Activated T-cell treated with anti-CD3 and anti-CD28 coated beads for 24 hours (primary cell): Measurements from ENCODE around the gene CNTN5.

ENCODE experiments used
- DNase-seq: peaks from one replicate; pipeline ENCODE4 v3.0.0-alpha.2; 2020; ENCODE audit warnings: low read depth

CNTN5 gene

DNA sequence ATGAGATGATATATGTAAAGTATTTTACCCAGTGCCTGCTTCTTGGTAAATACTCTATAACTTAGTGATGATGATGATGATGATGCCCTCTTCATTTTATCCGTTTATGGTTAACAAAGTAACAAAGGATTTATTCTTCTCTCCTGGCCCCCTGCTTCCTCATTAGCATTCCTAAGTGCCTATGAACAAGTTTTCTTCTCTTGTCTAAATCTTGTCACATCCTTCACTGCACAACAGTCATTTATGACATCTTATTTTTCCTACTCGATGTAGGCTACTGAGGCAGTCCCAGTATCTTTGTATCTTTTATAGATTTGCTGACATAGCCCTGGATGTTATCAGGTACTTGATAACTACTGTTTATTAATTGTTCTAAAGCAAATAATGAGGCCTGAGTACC is 911.9 kb downstream of the CNTN5 start:
- DNase-seq, result no peak

DNA sequence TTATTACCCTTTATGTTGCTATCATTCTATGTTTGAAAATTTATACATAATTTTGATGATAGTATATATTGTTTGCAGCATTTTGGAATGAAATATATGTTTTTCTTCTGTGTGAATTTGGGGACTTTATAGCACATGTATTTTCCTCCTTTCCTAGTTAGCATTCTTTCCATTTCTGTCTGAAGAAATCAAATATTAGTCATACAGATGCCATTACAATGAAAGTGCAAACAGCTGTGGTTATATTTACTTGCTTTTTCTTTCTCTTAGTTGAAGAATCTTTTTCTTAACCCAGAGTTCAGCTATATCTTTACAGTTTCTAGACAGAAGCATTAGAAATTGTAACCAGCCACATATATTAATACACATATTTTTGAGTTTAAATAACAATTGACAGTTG is 913.3 kb downstream of the CNTN5 start:
- no peak for DNase-seq

DNA sequence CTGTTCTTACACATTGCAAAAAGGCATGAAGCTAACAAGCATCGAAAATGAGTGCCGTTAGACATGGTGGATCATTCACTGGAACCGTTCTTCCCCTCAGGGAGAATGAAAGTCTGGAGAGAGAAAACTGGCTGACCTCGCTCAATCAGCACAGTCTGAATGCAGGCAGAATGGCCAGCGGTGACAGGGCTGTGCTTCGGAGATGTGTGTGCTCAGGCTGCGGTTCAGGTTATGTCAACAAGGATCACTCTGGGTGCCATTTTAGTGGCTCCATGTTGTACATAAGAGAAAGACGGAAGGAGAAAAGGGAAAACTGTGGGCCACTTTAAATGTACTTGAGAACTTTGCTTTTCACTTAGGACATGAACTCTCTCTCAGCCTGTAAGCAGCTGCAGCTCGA is 916.6 kb downstream of the CNTN5 start:
- no peak for DNase-seq

DNA sequence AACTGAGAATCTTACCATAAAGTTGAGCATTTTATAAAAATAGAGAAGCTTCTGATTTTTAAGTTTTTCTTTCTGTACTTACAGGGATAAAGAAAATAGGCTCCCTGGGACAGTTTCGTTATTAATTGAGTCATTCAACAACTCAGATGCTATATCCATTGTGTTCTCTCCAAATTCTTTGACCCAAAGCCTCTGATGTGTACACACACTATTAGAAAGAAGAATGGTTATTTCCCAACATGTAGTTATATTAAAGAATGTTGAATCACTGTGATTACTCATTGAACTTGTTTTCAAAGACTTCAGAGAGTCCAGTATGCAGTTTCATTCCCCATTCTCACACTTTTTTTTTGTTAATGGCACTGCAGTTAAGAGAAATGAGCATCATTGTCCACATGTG is 932.1 kb downstream of the CNTN5 start:
- no peak for DNase-seq

DNA sequence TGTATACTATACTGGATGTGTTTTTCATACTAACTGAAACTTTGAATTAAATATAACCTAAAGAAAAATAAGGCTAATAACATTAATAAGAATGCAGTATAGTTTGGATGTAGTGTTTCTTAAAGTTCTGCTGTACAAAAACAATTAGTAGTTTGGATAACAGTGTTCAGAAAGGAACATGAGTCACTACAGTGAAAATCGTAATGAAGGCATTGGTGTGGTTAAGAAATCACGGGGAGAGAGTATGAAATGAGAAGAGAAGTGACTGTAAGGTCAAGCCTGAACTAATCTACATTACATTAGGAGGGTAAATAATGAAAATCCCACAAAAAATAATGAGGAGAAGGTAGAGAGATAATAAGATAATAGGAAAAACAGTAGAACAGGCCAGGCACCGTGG is 939.8 kb downstream of the CNTN5 start:
- no peak for DNase-seq

DNA sequence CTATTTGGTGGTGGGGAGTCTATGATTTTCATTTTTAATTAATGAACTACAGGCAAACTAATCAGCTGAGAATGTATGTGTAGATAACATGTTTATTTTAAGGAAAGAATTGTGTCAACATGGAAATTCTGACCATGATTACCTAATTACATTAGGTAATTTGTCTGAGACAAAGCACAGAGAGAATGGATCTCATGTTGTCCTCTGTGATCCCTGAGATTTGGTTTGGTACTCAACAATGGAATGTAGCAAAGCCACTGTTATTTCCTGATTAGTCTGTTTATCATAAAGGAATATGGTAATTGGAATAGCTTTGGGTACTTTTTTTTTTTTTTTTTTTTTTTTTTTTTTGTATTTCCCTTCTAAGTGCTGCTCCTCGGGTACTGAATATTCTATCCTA is 947.6 kb downstream of the CNTN5 start:
- DNase-seq, result no peak

DNA sequence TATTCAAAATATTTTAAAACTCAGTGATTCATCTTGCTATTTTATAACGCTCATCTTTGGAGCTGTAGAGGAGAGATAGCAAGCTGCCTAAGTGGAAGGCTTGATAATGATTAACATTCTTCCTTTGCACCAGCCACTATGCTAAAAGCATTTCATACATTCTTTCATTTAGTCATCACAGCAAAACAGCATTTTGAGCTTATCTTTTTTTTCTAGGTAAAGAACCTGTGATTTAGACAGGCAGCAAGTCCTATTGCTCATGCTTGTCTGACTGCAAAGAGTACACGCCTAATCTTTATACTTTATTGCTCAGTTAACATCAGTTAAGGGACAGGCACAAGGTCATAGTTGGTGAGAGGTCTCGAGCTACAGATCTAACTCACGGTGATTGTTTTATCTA is 953.2 kb downstream of the CNTN5 start:
- DNase-seq, result no peak

DNA sequence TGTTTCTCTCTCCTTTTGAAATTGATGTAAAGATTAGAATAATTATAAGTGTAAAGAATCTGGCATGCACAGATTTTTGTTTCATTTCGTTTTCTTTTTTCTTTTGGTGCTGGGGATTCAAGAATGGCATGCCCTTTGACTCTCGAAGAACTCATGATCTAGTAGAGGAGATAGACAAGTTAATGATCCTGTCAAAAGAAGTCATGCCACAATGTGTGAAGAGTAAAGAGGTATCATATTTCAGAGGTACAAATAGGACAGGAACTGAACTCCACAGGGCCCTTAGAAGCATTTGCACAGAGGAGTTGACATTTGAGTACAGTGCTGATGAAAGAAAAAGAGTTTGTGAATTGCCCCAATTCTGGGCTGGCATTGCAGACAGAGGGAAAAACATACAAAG is 958.3 kb downstream of the CNTN5 start:
- DNase-seq, result no peak

DNA sequence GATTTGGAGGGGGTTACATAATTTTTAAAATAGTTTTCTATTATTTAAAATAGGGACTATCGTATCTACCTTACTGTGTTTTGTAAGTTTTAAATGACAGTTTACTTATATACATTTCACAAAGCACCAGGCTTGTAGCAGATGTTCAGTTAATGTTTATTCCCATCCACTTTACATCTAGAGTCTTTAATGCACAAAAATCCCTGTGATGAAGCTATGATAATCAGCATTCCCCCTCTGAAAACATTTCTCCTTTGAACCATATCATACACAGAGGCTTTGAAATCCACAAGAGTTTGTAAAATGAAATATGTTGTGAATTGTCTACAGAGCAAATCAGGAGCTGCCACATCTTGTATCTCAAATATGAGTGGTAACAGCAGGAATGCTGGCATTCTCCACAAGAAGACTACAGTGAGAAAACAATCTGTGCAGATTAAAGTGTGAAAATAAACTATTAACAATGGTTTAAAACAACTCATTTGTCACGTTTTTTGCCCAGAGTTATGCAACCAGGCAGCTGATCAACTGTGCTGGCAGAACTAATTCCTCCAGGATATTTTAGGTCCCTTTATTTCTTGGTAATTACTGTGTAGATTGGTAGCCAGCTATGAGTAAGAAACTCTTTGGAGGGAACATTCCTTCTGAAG is 967.2 kb downstream of the CNTN5 start:
- DNase-seq, result no peak

DNA sequence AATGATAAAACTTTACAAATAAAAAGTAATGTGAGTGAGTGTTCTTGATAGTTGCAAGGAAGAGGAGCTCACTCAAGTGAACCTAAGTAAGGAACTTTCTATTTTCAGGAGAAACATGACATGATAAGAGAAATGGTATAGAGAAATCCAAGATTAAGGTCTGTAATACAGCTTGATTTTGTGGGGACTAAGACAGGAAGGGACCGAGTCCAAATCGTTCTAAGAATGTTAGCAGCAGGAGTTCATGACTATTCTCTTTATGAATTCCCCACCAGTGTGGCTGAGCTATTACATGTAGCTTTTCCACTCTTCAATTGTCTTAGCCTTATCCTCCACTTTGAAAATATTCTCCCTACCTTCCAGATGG is 967.7 kb downstream of the CNTN5 start:
- DNase-seq, result no peak

DNA sequence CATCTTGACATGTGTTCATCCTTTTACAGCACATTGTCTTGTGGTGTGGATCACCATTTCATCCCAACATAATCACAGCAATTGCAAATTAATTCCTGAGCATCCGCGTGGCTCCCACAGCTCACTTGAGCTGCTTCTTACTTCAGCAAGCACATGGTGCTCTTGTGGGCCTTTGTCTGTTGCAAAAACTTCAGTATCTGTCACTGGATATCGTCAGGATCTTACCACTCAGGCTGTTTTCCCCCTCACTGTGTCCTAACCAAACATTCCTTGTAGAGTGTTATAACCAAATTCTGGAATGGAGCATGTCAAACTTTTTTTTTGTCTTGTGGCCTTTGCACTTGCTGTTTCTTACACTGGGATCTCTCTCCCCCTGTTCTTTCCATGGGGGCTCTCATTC is 983.2 kb downstream of the CNTN5 start:
- no peak for DNase-seq

DNA sequence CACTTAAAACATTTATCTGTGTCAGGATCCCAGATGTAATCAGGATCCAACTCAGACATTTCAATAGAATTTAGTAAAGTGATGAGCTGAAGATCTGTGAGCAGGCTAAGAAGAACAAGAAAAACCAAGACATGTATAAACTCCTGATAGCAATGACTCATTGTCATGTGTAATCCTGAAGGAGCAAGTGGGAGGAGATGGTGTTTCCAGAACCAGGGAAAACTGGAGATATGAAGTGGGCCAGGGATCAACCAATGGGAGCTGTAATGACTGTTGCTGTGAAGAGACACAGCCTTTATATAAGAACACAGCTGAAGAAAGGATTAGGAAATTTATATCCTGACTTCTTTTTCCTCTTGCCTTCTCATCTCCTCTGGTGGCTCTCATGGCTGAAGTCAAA is 983.8 kb downstream of the CNTN5 start:
- DNase-seq, result no peak

DNA sequence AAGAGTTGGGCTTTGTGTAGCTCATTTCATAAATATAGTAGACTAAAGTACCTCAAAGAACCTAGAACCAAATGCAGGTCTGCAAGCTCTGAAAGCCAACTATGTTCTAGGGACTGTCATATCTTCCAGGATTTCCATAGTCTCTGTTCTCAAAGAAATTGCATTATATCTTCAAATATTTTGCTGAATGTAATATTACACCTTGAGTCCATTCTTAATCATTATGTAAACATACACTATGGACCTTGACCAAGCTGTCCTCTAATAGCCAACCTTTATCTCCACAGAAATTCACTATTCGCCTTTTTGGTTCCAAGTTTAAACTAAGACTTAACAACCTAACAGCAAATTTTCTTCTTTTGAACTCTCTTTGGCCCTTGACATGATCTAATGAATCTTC is 987.7 kb downstream of the CNTN5 start:
- no peak for DNase-seq

DNA sequence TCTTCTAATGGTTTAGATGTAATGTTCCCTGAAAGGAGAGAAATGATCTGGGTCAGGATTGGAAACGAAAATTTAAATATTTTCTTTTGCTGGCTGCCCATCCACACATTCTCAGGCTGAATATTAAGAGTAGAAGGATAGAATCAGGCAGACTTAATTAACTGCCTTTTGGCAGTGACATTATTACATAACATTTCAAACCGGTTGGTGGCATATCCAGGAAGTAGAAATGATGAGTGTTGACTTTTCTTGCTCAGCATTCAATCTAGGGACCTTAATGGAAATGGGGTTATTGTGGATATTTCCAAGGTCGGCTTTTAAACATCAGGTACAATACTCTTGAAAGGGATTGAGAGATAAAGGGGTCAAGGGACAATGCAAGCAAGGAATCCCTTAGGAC is 989.0 kb downstream of the CNTN5 start:
- DNase-seq, result no peak

DNA sequence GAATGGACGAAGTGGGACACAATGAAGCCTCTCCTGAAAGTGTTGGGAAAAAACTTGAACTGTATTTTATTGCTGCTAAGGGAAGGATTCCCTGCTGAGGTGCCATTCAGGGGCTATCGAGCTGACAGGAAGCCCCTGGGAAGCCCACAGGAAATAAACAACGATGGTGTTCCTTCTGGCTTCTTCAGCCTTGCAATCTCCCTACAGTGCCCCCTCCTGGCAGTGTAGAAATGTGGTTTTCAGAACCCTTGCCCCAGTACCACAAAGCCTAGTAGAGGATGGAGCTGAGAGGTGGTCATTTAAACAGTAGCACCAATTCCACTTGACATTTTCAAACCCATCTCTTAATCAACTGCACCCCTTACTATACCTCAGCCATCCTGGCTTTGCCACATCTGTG is 989.6 kb downstream of the CNTN5 start:
- DNase-seq, result no peak

DNA sequence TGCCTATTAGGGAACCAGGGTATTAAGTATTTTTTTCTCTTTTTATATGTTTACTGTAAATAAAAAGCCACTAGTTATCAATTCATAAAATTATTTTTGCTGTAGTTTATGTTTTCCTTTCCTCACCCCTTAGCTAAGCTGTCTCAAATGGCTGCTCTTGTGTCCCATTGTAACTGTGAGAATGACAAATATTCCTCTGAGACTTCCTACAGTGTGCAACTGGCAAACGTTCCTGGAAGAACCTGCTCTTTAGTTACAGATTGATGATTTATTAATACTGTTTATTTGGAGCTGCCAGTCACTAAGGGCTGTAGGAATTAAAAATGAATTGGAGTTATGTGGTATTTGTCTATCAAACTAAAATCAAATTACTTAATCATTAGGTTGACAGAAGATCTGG is 990.9 kb downstream of the CNTN5 start:
- no peak for DNase-seq

DNA sequence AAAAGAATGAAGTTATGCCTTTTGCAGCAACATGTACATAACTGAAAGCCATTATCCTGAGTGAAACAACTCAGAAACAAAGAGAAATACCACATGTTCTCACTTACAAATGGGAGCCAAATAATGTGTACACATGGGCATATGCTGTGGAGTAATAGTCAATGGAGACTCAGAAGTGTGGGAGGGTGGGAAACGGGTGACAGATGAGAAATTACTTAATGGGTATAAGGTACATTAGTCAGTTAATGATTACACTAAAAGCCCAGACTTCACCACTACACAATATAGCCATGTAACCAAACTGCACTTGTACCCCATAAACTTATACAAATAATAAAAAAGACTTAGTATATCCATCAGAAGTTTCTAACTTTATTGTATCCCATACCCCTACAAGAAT is 992.3 kb downstream of the CNTN5 start:
- DNase-seq, result no peak

DNA sequence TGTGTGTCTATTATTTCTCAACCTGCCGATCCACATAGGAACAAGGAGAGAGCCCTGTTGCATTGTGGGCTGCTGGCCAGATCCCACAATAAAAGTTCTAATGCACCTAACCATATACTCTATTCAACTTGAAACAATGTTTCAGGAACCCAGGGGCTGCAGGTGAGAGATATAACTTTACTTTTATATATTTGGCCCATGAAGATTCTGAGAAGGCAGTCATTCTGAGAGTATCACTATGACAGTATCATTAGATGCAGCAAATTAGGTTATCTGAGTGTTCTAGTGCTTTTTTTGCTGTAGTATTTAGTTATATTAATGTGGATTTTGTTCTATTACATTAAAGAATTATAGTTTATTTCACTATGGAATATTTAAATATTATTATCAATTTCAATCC is 1011.2 kb downstream of the CNTN5 start:
- DNase-seq, result no peak

DNA sequence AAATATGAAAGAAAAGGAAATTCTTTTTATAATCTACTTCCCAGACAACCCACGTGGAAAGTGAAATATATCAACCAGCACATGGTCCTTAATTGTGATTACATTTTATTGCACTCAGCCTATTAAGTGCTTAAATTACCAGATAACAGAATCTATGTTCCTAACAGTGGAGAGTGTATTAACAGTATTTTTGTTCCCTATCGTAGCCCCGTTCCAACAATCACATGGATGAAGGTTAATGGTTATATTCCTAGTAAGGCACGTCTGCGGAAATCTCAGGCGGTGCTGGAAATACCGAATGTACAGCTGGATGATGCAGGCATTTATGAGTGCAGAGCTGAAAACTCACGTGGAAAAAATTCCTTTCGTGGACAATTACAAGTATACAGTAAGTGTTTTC is 1040.3 kb downstream of the CNTN5 start:
- DNase-seq, result no peak

DNA sequence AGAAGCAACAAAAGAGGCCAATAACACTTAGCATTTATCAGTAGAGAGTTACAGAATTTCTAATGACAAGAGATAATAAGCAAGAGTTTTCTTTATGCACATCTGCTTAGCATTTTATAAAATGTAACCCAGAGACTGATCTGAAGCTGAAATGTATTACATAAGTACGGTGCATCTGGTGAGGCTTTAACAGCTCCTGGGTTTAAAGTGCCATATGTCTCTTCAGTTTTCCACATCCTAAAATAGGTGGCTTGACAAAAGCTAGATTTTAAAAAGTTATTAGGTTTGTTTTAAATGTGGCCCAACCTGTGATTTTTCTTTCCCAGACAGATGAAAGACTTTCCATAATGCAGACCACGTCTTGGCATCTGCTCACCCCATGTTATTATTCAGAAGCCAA is 1045.7 kb downstream of the CNTN5 start:
- DNase-seq, result no peak

DNA sequence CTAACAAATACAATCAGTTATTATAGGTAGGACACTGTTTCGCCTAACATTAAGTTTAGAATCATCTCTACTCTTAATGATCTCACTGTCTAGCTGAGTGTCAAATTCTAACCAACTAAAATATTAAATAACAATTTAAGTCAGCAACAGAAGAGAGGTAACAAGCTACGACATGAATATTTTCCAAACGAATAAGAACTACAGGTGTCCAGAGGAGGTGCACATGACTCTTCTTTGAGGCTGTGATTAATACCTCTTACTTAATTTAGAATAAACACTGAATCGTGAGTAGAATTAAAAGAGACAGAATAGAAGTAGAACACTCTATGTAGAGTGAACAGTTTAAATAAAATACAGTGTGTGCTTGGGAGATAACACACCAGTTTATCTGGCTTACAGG is 1047.4 kb downstream of the CNTN5 start:
- no peak for DNase-seq

DNA sequence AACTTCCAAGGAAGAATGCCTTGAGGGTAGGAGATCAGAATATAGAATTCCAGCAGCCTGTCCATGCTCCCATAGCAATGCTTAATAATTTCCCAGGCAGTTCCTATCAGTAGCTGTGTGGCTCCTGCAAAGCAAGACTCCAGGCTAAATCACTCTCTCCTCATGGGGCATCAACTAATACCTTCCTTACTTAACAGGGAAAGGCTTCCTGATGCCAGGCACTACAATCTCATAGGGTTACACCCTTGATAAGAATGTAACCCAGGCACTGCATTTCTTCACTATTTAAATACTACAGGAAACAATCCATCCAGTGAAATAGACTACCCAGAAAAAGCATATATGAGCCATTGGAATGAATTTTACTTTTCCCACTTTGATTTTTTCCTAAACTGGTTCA is 1051.4 kb downstream of the CNTN5 start:
- DNase-seq, result no peak

DNA sequence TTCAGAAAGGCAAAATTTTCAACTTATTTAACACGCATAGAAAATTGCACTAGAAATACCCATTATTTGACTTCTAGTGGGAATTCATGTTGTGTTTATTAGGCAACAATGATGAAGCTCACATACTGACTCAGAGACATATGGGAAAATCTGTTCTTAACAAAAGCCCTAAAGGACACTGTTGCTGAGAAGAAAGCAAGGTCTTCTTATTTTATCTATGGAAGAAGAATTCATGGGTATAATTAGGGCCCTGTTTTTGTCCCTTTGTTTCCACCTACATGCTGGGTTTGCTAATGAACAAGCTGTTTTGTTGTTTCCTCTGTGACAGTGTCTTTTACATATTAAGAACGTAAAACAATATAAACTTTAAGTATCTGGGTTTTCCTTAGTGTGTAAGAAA is 1059.6 kb downstream of the CNTN5 start:
- no peak for DNase-seq

DNA sequence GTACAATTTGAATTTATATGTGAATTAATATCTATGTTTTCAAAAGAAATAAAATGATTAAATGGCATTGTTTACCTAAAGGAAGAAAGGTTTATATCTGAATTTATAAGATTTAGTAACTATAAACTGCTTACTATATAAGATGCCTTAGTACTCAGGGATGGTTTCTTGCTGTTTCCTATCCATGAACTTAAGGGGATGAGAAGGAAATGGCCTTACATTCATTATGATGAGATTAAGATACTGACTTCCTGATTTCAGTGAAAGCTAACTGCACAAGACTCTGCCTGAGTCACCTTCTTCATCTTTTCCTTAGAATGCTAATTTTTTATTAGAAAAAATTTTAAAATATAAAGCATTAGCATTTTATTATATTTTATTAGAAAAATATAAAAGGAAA is 1060.1 kb downstream of the CNTN5 start:
- DNase-seq, result no peak

DNA sequence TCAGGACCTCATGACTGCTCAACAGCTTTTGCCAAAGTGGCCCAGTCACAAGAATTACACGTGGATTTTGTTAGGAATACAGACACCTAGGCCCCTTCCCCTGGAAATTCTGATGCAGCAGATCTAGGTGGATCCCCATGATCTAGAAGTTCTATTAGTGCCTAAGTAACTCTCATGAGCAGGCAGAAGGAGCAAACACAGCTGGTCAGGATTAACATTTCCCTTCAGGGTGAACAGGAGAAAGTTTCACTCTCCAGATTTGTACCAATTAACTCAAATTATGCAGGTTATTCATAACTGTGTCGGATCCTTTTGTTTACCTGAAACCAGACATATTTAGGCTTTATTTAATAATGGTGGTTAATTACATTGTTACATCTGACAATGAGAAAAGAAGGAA is 1072.9 kb downstream of the CNTN5 start:
- no peak for DNase-seq
